GM12878 (cell line): ENCODE results near the gene KRTAP10-5. TPM values are rescaled to one million over a fixed set of nuclear protein-coding genes. Genes with fewer than 3 reads are reported as not detected.

ENCODE experiments used
- ATAC-seq: fragments of 200-7000 bp; cut with Tn5 transposase; 3 replicates; pipeline ENCODE4 v1.9.1; 2020; ENCODE audit warnings: mild to moderate bottlenecking, moderate library complexity
- BruUV-seq: library from RNA; stranded (reverse); fragments of 400-500 nt; replicated peaks from 2 replicates; lab custom pipeline; 2021; lab: Mats Ljungman, UMichigan
- CTCF ChIA-PET: fragments of 300-600 bp; sonication (Branson Sonifier 250); formaldehyde crosslinking; extraction: SDS; loops from one replicate; lab custom pipeline; 2021; ENCODE audit warnings: inconsistent platforms; lab: Yijun Ruan, JAX
- POLR2A ChIA-PET: fragments of 350-600 bp; formaldehyde crosslinking; extraction: SDS; loops from one replicate; lab custom pipeline; 2021; ENCODE audit warnings: inconsistent platforms; lab: Charles Lee
- RAD21 ChIA-PET: fragments of 300-600 bp; sonication (Branson Sonifier 250); formaldehyde crosslinking; loops from one replicate; lab custom pipeline; 2023; ENCODE audit warnings: antibody characterized with exemption; ENCODE audit not compliant: unreplicated experiment; lab: Charles Lee
- SMC1A ChIA-PET: fragments of 300-600 bp; sonication (Branson Sonifier 250); formaldehyde crosslinking; loops from one replicate; lab custom pipeline; 2023; ENCODE audit not compliant: unreplicated experiment, uncharacterized antibody; lab: Charles Lee
- DNase-seq: peaks from one replicate; pipeline ENCODE4 v3.0.0-alpha.2; 2011; ENCODE audit warnings: low read depth, low spot score
- FAIRE-seq: peaks from 3 replicates; lab custom pipeline; 2011; peaks lifted over from hg19 to GRCh38; lab: Jason Lieb, UNC
- H2AFZ ChIP-seq: 2 replicates; pipeline ENCODE4 v1.6.0; 2011; ENCODE audit warnings: low read depth, low read length, control low read depth; ENCODE audit not compliant: control insufficient read depth
- H3K27ac ChIP-seq: 2 replicates; pipeline ENCODE4 v1.5.1; 2011; ENCODE audit warnings: control low read depth; ENCODE audit not compliant: control insufficient read depth, insufficient read depth
- H3K27me3 ChIP-seq, 2 experiments: replicated peaks in 1 of 2; 2 replicates each; pipeline versions ENCODE4 v1.6.0 to v1.6.1; 2011; ENCODE audit warnings: low read length in 1 of 2; ENCODE audit not compliant: control insufficient read depth in 2 of 2, insufficient read depth in 2 of 2
- H3K36me3 ChIP-seq, 2 experiments: 2 replicates each; pipeline ENCODE4 v1.5.1; 2011; ENCODE audit warnings: low read length in 1 of 2; ENCODE audit not compliant: control insufficient read depth in 2 of 2, insufficient read depth in 2 of 2
- H3K4me1 ChIP-seq: 2 replicates; pipeline ENCODE4 v1.6.1; 2011; ENCODE audit warnings: mild to moderate bottlenecking, low read length, moderate library complexity, mixed read lengths; ENCODE audit not compliant: control insufficient read depth, insufficient read depth
- H3K4me2 ChIP-seq: 2 replicates; pipeline ENCODE4 v1.6.0; 2011; ENCODE audit warnings: control low read depth; ENCODE audit not compliant: control insufficient read depth, insufficient read depth
- H3K4me3 ChIP-seq: fragments of 200-600 bp; sonication (generic); 2 replicates; pipeline ENCODE4 v1.5.1; 2016
- H3K79me2 ChIP-seq: 2 replicates; pipeline ENCODE4 v1.6.0; 2011; ENCODE audit warnings: low read length; ENCODE audit not compliant: control insufficient read depth, insufficient read depth
- H3K9ac ChIP-seq: 2 replicates; pipeline ENCODE4 v1.8.0; 2011; ENCODE audit warnings: low read length, control low read depth, mixed read lengths; ENCODE audit not compliant: control insufficient read depth, insufficient read depth
- H3K9me3 ChIP-seq: replicated peaks from 3 replicates; pipeline ENCODE4 v1.5.1; 2011; ENCODE audit warnings: mild to moderate bottlenecking, low read length; ENCODE audit not compliant: control insufficient read depth, insufficient read depth
- H4K20me1 ChIP-seq: 2 replicates; pipeline ENCODE4 v1.6.0; 2011; ENCODE audit not compliant: control insufficient read depth, insufficient read depth
- BCL11A ChIP-seq: IDR thresholded peaks from 2 replicates; pipeline ENCODE4 v1.6.1; 2011; ENCODE audit warnings: low read depth, low read length
- CEBPB ChIP-seq, 2 experiments: fragments of 150-350 bp in 1 of 2; IDR thresholded peaks; 2 replicates each; pipeline ENCODE4 v1.6.1; 2012 to 2014; ENCODE audit warnings: low read depth in 2 of 2, low read length in 2 of 2, borderline replicate concordance in 1 of 2, inconsistent platforms in 1 of 2
- HCFC1 ChIP-seq: fragments of 150-350 bp; IDR thresholded peaks from 2 replicates; pipeline ENCODE4 v1.6.1; 2014; ENCODE audit warnings: low read length
- NFYB ChIP-seq: IDR thresholded peaks from 2 replicates; pipeline ENCODE4 v1.6.1; 2011; ENCODE audit warnings: low read depth, mild to moderate bottlenecking, low read length, improper control_type of control experiment, moderate library complexity; ENCODE audit not compliant: insufficient read depth
- POU2F2 ChIP-seq: IDR thresholded peaks from 3 replicates; pipeline ENCODE4 v1.6.1; 2011; ENCODE audit warnings: low read depth, mild to moderate bottlenecking, low read length, borderline replicate concordance
- RCOR1 ChIP-seq: conservative IDR thresholded peaks from 2 replicates; pipeline ENCODE4 v1.6.1; 2012; ENCODE audit warnings: low read depth, low read length, improper control_type of control experiment
- SMAD5 ChIP-seq: IDR thresholded peaks from 2 replicates; pipeline ENCODE4 v1.6.1; 2016; ENCODE audit warnings: antibody characterized with exemption, low read depth
- SMC3 ChIP-seq: IDR thresholded peaks from 2 replicates; pipeline ENCODE4 v1.6.1; 2011; ENCODE audit warnings: low read length, improper control_type of control experiment, borderline replicate concordance
- SREBF2 ChIP-seq: IDR thresholded peaks from 2 replicates; pipeline ENCODE4 v1.6.1; 2012; ENCODE audit warnings: mild to moderate bottlenecking, low read length
- WGBS: methylation state at CpG from one replicate; pipeline ENCODE4 v1.1.6; 2016; ENCODE audit warnings: low lambda C conversion rate; ENCODE audit not compliant: insufficient replicate concordance, insufficient coverage; ENCODE audit errors: missing lambda C conversion rate; 5-methylcytosine and 5-hydroxymethylcytosine counted together
- in situ Hi-C: fragments of 300-500 bp; cut with MboI; formaldehyde crosslinking; loops from 9 replicates; pipeline ENCODE4 v1.14.3; 2018; ENCODE audit warnings: mixed read lengths
- intact Hi-C: fragments of 100-400 bp; cut with micrococcal nuclease; formaldehyde crosslinking; loops from one replicate; pipeline ENCODE4 v1.14.2; 2022; ENCODE audit not compliant: unreplicated experiment
- polyA plus RNA-seq, 11 experiments: library from polyadenylated mRNA; depleted of rRNA in 4 of 11; unstranded in 6 of 11; stranded (reverse) in 5 of 11; fragments of >200 nt; fragmentation: Nextera tagmentation in 4 of 11; fragmentation: Illumina TruSeq in 1 of 11; extraction: Ambion mirVana in 4 of 11; extraction: Trizol in 1 of 11; gene quantifications; 1 replicate in 1 of 11; 2 replicates in 10 of 11; pipeline versions ENCODE4 v1.2.1 to v1.2.3, GENCODE V29; 2011 to 2016; ENCODE audit warnings: inconsistent platforms in 2 of 11, missing spikeins in 2 of 11, low read depth in 1 of 11
- total RNA-seq, 4 experiments: library from RNA; depleted of rRNA in 3 of 4; stranded (reverse); fragments of >200 nt in 3 of 4; fragmentation: Illumina TruSeq in 1 of 4; extraction: Trizol in 1 of 4; gene quantifications; 2 replicates each; pipeline versions ENCODE4 v1.2.1 to v1.2.3, GENCODE V29; 2013 to 2021
- TF ChIP-seq, protein P1 (sequence below): IDR thresholded peaks from 2 replicates; pipeline ENCODE4 v1.6.1; 2011; ENCODE audit warnings: low read depth, low read length, improper control_type of control experiment, borderline replicate concordance
- TF ChIP-seq, protein P2 (sequence below): fragments of 450-650 bp; IDR thresholded peaks from 2 replicates; pipeline ENCODE4 v1.6.1; 2018; ENCODE audit warnings: mild to moderate bottlenecking, low read depth, moderate library complexity; ENCODE audit not compliant: partially characterized antibody
- TF ChIP-seq, protein P3 (sequence below): fragments of 450-650 bp; IDR thresholded peaks from 2 replicates; pipeline ENCODE4 v1.6.1; 2016; ENCODE audit warnings: mild to moderate bottlenecking, moderate library complexity, borderline replicate concordance
- TF ChIP-seq, protein P4 (sequence below): fragments of 450-650 bp; IDR thresholded peaks from 2 replicates; pipeline ENCODE4 v1.6.1; 2018; ENCODE audit warnings: borderline replicate concordance, mild to moderate bottlenecking; ENCODE audit not compliant: partially characterized antibody

Gene KRTAP10-5
- total and polyA plus RNA-seq, 10 of the 15 experiments (the other 5 are each of a cell fraction or from before 2014, with no cell fraction given) = not detected

DNA sequence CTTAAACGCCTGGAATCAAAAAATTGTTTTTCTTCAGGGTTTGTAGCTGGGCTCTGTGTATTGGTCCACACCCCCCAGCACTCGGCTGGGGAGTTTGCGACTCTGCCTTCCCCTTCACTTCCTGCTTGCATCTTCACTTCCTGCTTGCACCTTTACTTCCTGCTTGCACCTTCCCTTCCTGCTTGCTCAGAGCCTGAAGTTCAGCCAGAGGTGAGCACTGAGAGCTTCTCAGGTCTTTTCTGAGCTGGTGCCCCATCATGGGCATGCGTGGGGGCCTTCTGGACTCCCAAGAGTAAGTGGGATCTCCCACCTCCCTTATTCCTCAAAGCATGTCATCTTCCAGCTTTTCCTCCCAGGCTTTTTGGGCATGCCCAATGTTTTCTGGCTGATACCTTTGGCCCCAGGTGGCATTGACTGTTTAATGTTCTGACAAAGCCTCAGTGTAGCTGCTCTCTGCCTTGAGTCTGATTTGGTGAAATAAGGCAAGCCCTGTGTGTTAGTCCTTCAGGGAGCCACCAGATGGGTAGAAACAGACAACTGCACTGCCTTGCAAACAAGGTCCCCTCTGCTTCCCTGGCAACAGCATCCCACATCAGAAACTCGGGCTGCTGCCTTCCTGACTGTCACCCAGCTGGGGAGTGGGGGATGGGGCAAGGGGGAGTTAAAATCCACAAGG, 32.6 kb downstream of the KRTAP10-5 start:
- 7% methylated on average over 5 of the region's 5 CpGs for WGBS
- no peak overlapping the region for H3K4me3 ChIP-seq
- BruUV-seq = no TSS peak
- no peaks in the 10 kb centered on the region for H4K20me1 ChIP-seq
- CTCF ChIA-PET = interaction anchor here (1.0 kb wide), 1 partner anchor 245 kb away, joined by 3 read pairs; no protein-coding TSS in a partner anchor
- H3K9me3 ChIP-seq = no peaks in the 10 kb centered on the region; the same call in 2 of the 3 replicates
- no peaks in the 10 kb centered on the region for H3K4me1 ChIP-seq
- RAD21 ChIA-PET = no interaction called here
- intact Hi-C loops (no loop called here), in situ Hi-C loops (no loop called here)
- DNase-seq (no peak), FAIRE-seq (no peak), ATAC-seq (no peak)
- H3K79me2 ChIP-seq = no peaks in the 10 kb centered on the region
- H3K36me3 ChIP-seq = no peaks in the 10 kb centered on the region
- no peak overlapping the region for H3K9ac ChIP-seq
- no peak overlapping the region for H3K27ac ChIP-seq
- SMC1A ChIA-PET = interaction anchor here (1.0 to 1.1 kb wide), 2 partner anchors 11 to 228 kb away, joined by 3 read pairs; no protein-coding TSS in a partner anchor
- no peaks in the 10 kb centered on the region for H3K27me3 ChIP-seq
- no peak overlapping the region for H3K4me2 ChIP-seq
- no peak overlapping the region for H2AFZ ChIP-seq
- POLR2A ChIA-PET = no interaction called here
- TF ChIP-seq HCFC1 (no peak), SMC3 (no peak), SMAD5 (no peak), RCOR1 (no peak), BCL11A (no peak), CEBPB (IDR thresholded peaks at IDR 0.05; ENCODE audit: borderline replicate concordance in 1 of 2, low read depth in 2 of 2, low read length in 2 of 2) (no peak), SREBF2 (no peak), POU2F2 (no peak), NFYB (no peak)
- TF ChIP-seq, protein P1, sequence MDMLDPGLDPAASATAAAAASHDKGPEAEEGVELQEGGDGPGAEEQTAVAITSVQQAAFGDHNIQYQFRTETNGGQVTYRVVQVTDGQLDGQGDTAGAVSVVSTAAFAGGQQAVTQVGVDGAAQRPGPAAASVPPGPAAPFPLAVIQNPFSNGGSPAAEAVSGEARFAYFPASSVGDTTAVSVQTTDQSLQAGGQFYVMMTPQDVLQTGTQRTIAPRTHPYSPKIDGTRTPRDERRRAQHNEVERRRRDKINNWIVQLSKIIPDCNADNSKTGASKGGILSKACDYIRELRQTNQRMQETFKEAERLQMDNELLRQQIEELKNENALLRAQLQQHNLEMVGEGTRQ = no peak
- TF ChIP-seq, protein P2, sequence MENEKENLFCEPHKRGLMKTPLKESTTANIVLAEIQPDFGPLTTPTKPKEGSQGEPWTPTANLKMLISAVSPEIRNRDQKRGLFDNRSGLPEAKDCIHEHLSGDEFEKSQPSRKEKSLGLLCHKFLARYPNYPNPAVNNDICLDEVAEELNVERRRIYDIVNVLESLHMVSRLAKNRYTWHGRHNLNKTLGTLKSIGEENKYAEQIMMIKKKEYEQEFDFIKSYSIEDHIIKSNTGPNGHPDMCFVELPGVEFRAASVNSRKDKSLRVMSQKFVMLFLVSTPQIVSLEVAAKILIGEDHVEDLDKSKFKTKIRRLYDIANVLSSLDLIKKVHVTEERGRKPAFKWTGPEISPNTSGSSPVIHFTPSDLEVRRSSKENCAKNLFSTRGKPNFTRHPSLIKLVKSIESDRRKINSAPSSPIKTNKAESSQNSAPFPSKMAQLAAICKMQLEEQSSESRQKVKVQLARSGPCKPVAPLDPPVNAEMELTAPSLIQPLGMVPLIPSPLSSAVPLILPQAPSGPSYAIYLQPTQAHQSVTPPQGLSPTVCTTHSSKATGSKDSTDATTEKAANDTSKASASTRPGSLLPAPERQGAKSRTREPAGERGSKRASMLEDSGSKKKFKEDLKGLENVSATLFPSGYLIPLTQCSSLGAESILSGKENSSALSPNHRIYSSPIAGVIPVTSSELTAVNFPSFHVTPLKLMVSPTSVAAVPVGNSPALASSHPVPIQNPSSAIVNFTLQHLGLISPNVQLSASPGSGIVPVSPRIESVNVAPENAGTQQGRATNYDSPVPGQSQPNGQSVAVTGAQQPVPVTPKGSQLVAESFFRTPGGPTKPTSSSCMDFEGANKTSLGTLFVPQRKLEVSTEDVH = no peak
- TF ChIP-seq, protein P3, sequence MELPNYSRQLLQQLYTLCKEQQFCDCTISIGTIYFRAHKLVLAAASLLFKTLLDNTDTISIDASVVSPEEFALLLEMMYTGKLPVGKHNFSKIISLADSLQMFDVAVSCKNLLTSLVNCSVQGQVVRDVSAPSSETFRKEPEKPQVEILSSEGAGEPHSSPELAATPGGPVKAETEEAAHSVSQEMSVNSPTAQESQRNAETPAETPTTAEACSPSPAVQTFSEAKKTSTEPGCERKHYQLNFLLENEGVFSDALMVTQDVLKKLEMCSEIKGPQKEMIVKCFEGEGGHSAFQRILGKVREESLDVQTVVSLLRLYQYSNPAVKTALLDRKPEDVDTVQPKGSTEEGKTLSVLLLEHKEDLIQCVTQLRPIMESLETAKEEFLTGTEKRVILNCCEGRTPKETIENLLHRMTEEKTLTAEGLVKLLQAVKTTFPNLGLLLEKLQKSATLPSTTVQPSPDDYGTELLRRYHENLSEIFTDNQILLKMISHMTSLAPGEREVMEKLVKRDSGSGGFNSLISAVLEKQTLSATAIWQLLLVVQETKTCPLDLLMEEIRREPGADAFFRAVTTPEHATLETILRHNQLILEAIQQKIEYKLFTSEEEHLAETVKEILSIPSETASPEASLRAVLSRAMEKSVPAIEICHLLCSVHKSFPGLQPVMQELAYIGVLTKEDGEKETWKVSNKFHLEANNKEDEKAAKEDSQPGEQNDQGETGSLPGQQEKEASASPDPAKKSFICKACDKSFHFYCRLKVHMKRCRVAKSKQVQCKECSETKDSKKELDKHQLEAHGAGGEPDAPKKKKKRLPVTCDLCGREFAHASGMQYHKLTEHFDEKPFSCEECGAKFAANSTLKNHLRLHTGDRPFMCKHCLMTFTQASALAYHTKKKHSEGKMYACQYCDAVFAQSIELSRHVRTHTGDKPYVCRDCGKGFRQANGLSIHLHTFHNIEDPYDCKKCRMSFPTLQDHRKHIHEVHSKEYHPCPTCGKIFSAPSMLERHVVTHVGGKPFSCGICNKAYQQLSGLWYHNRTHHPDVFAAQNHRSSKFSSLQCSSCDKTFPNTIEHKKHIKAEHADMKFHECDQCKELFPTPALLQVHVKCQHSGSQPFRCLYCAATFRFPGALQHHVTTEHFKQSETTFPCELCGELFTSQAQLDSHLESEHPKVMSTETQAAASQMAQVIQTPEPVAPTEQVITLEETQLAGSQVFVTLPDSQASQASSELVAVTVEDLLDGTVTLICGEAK = no peak
- TF ChIP-seq, protein P4, sequence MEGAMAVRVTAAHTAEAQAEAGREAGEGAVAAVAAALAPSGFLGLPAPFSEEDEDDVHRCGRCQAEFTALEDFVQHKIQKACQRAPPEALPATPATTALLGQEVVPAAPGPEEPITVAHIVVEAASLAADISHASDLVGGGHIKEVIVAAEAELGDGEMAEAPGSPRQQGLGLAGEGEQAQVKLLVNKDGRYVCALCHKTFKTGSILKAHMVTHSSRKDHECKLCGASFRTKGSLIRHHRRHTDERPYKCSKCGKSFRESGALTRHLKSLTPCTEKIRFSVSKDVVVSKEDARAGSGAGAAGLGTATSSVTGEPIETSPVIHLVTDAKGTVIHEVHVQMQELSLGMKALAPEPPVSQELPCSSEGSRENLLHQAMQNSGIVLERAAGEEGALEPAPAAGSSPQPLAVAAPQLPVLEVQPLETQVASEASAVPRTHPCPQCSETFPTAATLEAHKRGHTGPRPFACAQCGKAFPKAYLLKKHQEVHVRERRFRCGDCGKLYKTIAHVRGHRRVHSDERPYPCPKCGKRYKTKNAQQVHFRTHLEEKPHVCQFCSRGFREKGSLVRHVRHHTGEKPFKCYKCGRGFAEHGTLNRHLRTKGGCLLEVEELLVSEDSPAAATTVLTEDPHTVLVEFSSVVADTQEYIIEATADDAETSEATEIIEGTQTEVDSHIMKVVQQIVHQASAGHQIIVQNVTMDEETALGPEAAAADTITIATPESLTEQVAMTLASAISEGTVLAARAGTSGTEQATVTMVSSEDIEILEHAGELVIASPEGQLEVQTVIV = no peak
